PFSK-1 (cell line): Measurements from ENCODE around the gene KDM6B.

Experiments used
- FOXP2 ChIP-seq: optimal IDR thresholded peaks from 2 replicates; pipeline ENCODE3; 2011; ENCODE audit warnings: borderline replicate concordance, control low read depth, inconsistent platforms; ENCODE audit not compliant: insufficient read depth; ENCODE audit errors: extremely low read length, extremely low read depth
- POLR2AphosphoS5 ChIP-seq: IDR thresholded peaks from 2 replicates; pipeline ENCODE4 v1.6.1; 2012; ENCODE audit warnings: low read depth, mild to moderate bottlenecking, control low read depth, low read length, moderate library complexity
- SIN3A ChIP-seq: IDR thresholded peaks from 2 replicates; pipeline ENCODE4 v1.6.1; 2012; ENCODE audit warnings: mild to moderate bottlenecking, low read length, moderate library complexity, borderline replicate concordance; ENCODE audit not compliant: insufficient read depth
- TAF1 ChIP-seq: IDR thresholded peaks from 2 replicates; pipeline ENCODE4 v1.6.1; 2012; ENCODE audit warnings: low read length, control low read depth, borderline replicate concordance; ENCODE audit not compliant: insufficient read depth
- TF ChIP-seq, protein P1 (sequence below), 2 experiments: IDR thresholded peaks; 2 replicates each; pipeline versions ENCODE4 v1.6.1 to v1.8.0; 2011 to 2012; ENCODE audit warnings: low read depth in 2 of 2, low read length in 2 of 2, control low read depth in 1 of 2, inconsistent platforms in 1 of 2, mild to moderate bottlenecking in 1 of 2, moderate library complexity in 1 of 2; ENCODE audit not compliant: insufficient read depth in 1 of 2

KDM6B gene

DNA sequence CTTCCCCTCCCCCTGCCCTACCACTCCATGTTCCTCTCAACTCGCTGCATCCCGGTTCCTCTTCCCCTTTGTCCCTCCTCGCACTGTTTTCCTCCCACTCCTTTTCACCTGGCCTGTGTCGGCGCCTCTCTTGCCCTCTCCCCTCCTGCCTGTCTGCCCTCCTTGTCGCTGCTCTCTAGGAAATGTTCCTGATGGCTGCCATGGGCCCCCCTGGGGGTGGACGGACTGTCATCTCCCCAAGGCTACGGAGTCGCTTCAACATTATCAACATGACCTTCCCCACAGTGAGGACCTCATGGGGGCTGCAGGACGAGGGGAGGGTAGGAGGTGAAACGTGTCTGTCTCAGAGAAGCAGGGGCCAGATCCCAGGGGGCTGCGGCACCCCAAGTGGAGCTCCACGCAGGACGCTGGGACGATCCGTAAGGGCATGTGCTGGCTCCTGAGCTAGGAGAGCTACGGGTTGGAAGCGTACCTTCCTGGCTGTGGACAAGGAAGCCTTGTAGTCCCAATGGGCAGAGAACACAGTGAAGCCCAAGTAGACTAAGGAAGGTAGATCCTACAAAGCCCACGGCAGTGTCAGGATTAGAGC, 39.8 kb upstream of the KDM6B start:
- no peak for TF ChIP-seq SIN3A
- TF ChIP-seq POLR2AphosphoS5 = no peak
- TF ChIP-seq, protein P1, sequence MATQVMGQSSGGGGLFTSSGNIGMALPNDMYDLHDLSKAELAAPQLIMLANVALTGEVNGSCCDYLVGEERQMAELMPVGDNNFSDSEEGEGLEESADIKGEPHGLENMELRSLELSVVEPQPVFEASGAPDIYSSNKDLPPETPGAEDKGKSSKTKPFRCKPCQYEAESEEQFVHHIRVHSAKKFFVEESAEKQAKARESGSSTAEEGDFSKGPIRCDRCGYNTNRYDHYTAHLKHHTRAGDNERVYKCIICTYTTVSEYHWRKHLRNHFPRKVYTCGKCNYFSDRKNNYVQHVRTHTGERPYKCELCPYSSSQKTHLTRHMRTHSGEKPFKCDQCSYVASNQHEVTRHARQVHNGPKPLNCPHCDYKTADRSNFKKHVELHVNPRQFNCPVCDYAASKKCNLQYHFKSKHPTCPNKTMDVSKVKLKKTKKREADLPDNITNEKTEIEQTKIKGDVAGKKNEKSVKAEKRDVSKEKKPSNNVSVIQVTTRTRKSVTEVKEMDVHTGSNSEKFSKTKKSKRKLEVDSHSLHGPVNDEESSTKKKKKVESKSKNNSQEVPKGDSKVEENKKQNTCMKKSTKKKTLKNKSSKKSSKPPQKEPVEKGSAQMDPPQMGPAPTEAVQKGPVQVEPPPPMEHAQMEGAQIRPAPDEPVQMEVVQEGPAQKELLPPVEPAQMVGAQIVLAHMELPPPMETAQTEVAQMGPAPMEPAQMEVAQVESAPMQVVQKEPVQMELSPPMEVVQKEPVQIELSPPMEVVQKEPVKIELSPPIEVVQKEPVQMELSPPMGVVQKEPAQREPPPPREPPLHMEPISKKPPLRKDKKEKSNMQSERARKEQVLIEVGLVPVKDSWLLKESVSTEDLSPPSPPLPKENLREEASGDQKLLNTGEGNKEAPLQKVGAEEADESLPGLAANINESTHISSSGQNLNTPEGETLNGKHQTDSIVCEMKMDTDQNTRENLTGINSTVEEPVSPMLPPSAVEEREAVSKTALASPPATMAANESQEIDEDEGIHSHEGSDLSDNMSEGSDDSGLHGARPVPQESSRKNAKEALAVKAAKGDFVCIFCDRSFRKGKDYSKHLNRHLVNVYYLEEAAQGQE (IDR thresholded peaks at IDR 0.05; ENCODE audit: insufficient read depth in 1 of 2, low read depth in 2 of 2, low read length in 2 of 2) = no peak
- no peak for TF ChIP-seq TAF1
- TF ChIP-seq FOXP2 = no peak

DNA sequence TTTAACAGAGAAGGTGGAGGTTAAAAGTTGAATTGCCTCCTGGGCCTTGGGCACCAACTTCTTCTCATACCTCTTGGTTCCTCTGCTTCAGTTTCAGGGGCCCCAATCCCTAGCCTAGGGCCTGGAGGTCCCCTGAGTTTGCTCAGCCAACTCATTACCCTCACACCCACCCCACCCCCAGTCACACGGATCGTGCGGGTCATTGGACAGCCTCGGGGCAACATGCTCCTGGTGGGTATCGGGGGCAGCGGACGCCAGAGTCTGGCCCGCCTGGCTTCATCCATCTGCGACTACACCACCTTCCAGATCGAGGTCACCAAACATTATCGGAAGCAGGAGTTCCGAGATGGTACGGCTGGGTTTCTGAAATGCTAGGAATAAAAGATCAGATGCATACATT, 36.0 kb upstream of the KDM6B start:
- TF ChIP-seq SIN3A (no peak), POLR2AphosphoS5 (no peak), FOXP2 (no peak), TAF1 (no peak)
- TF ChIP-seq, protein P1 (IDR thresholded peaks at IDR 0.05; ENCODE audit: insufficient read depth in 1 of 2, low read depth in 2 of 2, low read length in 2 of 2) = no peak

DNA sequence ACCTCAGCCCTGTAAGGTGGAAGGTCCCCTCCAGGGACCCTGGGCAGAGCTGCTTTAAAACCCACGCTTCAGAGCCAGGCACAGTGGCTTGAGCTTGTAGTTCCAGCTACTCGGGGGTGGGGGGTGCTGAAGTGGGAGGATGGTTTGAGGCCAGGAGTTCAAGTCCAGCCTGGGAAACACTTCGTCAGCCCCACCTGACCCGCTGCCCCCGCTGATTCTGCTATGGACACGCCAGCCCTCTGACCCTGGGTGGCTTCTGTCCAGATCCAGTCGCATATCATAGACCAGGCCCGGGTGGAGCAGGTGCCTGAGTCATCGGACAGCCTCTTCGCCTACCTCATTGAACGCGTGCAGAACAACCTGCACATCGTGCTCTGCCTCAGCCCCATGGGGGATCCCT, 35.2 kb upstream of the KDM6B start:
- TF ChIP-seq FOXP2 = no peak
- TF ChIP-seq, protein P1 (IDR thresholded peaks at IDR 0.05; ENCODE audit: insufficient read depth in 1 of 2, low read depth in 2 of 2, low read length in 2 of 2) = no peak

DNA sequence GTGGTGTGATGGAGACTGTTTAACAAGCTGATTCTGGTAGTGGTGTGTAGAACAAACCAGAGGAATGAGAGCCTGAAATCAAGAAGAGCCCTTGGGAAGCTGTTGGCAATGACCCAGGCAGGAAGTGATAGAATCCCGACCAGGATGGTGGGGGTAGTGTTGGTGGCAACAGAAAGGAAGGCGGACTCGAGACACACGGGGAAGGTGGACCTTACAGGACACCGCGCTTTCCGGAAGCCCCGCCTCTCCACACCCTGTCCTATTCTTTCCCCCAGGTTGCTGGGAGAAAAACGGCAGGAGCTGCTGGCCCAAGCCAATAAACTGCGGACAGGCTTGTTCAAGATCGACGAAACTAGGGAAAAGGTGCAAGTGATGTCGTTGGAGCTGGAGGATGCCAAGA, 30.0 kb upstream of the KDM6B start:
- TF ChIP-seq TAF1 (no peak), POLR2AphosphoS5 (no peak), SIN3A (no peak), FOXP2 (no peak)
- TF ChIP-seq, protein P1 (IDR thresholded peaks at IDR 0.05; ENCODE audit: insufficient read depth in 1 of 2, low read depth in 2 of 2, low read length in 2 of 2) = no peak

DNA sequence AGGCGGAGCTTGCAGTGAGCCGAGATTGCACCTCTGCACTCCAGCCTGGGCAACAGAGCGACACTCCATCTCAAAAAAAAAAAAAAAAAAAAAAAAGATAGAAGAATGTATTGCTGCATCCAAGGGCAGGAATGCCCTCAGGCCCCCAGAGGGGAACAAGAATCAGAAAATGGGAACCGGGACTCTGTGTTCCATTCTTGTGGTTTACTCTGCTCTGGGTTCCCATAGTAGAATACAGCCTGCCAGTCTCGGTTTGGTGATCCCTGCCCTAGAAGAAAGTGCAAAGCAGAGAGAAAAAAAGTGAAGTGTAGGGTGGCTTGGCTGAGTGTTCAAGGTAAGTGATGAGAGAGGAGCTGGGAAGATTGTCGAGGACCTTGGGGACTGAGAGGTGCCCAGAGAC, 27.4 kb upstream of the KDM6B start:
- TF ChIP-seq SIN3A = no peak
- TF ChIP-seq, protein P1 (IDR thresholded peaks at IDR 0.05; ENCODE audit: insufficient read depth in 1 of 2, low read depth in 2 of 2, low read length in 2 of 2) = no peak
- TF ChIP-seq FOXP2 = no peak
- TF ChIP-seq TAF1 = no peak
- TF ChIP-seq POLR2AphosphoS5 = no peak
